ENCODE measurements around the gene BCL2L1.

DNA sequence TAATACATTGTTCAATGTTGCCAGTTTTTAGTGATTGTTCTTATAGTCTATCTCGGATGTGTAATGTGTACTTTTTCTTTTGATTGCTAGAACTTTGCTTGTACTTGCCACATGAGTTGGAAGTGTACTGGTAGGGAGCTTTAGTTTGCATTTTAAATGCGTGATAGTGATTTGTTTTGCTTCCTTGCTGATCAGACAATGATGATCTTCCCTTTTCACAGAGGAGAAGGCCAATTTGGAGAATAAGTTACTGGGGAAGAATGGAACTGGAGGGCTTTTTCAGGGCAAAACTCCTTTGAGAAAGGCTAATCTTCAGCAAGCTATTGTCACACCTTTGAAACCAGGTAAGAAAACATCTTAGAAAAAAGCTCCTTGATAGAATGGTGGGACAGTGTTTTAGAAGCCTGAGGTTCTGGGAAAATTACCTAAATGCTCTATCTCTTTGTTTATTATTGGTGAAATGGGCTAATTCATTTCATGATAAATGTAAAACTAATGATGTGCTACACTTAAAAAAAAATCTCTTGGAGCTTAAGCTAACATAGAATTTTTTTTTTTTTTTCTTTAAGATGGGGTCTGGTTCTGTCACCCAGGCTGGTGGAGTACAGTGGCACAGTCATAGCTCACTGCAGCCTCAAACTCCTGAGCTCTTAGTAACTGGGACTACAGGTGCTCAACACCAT is 37.3 kb upstream of the BCL2L1 start:
- TF ChIP-seq, protein P1, sequence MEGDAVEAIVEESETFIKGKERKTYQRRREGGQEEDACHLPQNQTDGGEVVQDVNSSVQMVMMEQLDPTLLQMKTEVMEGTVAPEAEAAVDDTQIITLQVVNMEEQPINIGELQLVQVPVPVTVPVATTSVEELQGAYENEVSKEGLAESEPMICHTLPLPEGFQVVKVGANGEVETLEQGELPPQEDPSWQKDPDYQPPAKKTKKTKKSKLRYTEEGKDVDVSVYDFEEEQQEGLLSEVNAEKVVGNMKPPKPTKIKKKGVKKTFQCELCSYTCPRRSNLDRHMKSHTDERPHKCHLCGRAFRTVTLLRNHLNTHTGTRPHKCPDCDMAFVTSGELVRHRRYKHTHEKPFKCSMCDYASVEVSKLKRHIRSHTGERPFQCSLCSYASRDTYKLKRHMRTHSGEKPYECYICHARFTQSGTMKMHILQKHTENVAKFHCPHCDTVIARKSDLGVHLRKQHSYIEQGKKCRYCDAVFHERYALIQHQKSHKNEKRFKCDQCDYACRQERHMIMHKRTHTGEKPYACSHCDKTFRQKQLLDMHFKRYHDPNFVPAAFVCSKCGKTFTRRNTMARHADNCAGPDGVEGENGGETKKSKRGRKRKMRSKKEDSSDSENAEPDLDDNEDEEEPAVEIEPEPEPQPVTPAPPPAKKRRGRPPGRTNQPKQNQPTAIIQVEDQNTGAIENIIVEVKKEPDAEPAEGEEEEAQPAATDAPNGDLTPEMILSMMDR (IDR thresholded peaks at IDR 0.05), result no peak
- TF ChIP-seq EP300 (IDR thresholded peaks at IDR 0.05) (no peak), POLR2A (IDR thresholded peaks at IDR 0.05) (no peak)

Measured in ovary (tissue), 3 donors.